OCI-LY3 (cell line): ENCODE results near the gene TBXT.

Source experiments
- H2AFZ ChIP-seq: fragments of 200-600, 300-600 bp; shearing (Covaris generic); 2 replicates; pipeline ENCODE4 v1.6.0; 2014; ENCODE audit warnings: antibody characterized with exemption, low read depth, low read length
- H3K27ac ChIP-seq: fragments of 200-600, 300-600 bp; sonication (generic); 2 replicates; pipeline ENCODE4 v1.5.1; 2014; ENCODE audit warnings: mild to moderate bottlenecking, low read length, moderate library complexity, mixed read lengths
- H3K27me3 ChIP-seq: fragments of 200-600, 300-600 bp; sonication (generic); 2 replicates; pipeline ENCODE4 v1.6.1; 2014; ENCODE audit warnings: low read depth, low read length, mixed read lengths
- H3K36me3 ChIP-seq: fragments of 200-600, 300-600 bp; sonication (generic); replicated peaks from 2 replicates; pipeline ENCODE3; 2014; ENCODE audit warnings: low read depth, low read length, mixed read lengths
- H3K4me1 ChIP-seq: fragments of 300-600, 200-600 bp; sonication (generic); 2 replicates; pipeline ENCODE4 v1.6.1; 2014; ENCODE audit warnings: low read length, mixed read lengths
- H3K4me2 ChIP-seq: fragments of 200-600, 300-600 bp; sonication (generic); 2 replicates; pipeline ENCODE4 v1.6.1; 2014; ENCODE audit warnings: low read length, mixed read lengths
- H3K4me3 ChIP-seq: fragments of 300-600, 200-600 bp; sonication (generic); 2 replicates; pipeline ENCODE4 v1.5.1; 2014; ENCODE audit warnings: antibody characterized with exemption, mild to moderate bottlenecking, low read length, moderate library complexity
- H3K79me2 ChIP-seq: fragments of 300-600, 200-600 bp; shearing (Covaris generic); 2 replicates; pipeline ENCODE4 v1.6.1; 2014; ENCODE audit warnings: mild to moderate bottlenecking, low read length, mixed read lengths
- H3K9ac ChIP-seq: fragments of 300-600, 200-600 bp; shearing (Covaris generic); 2 replicates; pipeline ENCODE4 v1.6.0; 2014; ENCODE audit warnings: mild to moderate bottlenecking, low read length, moderate library complexity
- H3K9me3 ChIP-seq: fragments of 200-600, 300-600 bp; shearing (Covaris generic); 2 replicates; pipeline ENCODE4 v1.6.1; 2014; ENCODE audit warnings: low read length, mixed read lengths; ENCODE audit not compliant: insufficient read depth
- H4K20me1 ChIP-seq: fragments of 200-600, 300-600 bp; sonication (generic); 2 replicates; pipeline ENCODE4 v1.6.1; 2016; ENCODE audit warnings: low read length, mixed read lengths; ENCODE audit not compliant: insufficient read depth
- EZH2phosphoT487 ChIP-seq: fragments of 200-600 bp; shearing (Covaris generic); IDR thresholded peaks from 2 replicates; pipeline ENCODE4 v1.6.1; 2018; ENCODE audit warnings: antibody characterized with exemption, mixed run types, low read depth
- TF ChIP-seq, protein P1 (sequence below): fragments of 200-600, 300-600 bp; sonication (generic); IDR thresholded peaks from 2 replicates; pipeline ENCODE4 v1.5.1; 2014; ENCODE audit warnings: antibody characterized with exemption, low read length, low read depth

TBXT gene

DNA sequence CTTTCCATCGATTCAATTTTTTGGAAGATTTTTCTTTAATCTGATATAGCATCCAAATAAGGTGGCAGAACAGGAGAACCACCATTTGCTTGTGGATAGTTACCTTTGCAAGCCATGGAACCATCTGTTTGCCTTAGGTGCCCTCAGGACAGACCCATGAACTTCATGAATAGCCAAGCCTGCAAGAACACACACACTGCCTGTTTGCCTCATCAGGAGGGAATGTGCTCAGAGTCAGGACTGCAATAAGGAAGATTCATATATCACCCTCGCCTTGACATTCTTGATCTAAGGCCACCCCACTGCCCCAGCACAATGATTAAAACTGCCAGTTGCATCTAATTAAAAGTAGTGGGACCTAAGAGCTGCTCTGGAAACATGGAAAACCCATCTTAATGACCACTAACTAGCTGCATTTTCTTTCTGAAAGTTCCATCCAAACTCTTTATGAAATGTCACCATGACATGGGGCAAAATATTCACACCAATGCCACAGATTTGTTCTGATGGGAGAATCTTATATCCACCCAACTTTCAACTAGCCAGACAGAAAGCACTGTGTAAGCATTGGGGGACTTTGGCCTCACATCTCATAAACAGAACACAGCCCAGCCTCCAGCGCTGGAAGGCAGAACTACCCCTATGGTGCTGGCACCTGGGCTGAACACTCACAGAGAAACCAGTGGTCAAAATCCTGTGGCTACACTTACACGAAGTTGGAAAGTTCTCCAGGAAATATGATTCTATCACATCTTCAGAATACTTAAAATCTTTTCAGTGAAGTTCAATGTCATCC lies 48.3 kb downstream of the TBXT start:
- Histone ChIP-seq H3K4me1 (no peaks in the 10 kb centered on the region), H3K27me3 (no peaks in the 10 kb centered on the region), H2AFZ (no peak overlapping the region), H3K4me3 (no peak overlapping the region), H3K27ac (no peak overlapping the region), H3K36me3 (no peaks in the 10 kb centered on the region), H3K4me2 (no peak overlapping the region), H3K79me2 (no peaks in the 10 kb centered on the region), H3K9me3 (no peaks in the 10 kb centered on the region), H4K20me1 (no peaks in the 10 kb centered on the region), H3K9ac (no peak overlapping the region)
- TF ChIP-seq EZH2phosphoT487, result no peak
- TF ChIP-seq, protein P1, sequence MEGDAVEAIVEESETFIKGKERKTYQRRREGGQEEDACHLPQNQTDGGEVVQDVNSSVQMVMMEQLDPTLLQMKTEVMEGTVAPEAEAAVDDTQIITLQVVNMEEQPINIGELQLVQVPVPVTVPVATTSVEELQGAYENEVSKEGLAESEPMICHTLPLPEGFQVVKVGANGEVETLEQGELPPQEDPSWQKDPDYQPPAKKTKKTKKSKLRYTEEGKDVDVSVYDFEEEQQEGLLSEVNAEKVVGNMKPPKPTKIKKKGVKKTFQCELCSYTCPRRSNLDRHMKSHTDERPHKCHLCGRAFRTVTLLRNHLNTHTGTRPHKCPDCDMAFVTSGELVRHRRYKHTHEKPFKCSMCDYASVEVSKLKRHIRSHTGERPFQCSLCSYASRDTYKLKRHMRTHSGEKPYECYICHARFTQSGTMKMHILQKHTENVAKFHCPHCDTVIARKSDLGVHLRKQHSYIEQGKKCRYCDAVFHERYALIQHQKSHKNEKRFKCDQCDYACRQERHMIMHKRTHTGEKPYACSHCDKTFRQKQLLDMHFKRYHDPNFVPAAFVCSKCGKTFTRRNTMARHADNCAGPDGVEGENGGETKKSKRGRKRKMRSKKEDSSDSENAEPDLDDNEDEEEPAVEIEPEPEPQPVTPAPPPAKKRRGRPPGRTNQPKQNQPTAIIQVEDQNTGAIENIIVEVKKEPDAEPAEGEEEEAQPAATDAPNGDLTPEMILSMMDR, result no peak

DNA sequence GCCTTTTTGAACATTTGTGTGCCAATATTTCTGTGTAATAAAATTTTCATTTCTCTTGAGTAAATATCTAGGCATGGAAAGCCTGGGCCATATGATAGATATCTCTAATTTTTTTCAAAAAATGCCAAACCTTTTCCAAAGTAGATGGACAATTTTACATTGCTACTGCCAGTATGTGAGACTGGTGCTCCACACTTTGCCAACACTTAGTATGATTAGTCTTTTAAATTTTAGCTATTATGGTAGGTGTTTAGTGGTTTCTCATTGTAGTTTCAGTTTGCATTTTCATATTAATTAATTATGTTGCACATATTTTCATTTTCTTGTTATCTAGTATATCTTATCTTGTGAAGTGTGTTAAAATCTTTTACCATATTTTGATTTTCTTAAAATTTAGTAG lies 52.0 kb downstream of the TBXT start:
- no peaks in the 10 kb centered on the region for H3K9me3 ChIP-seq
- no peak for TF ChIP-seq EZH2phosphoT487
- TF ChIP-seq, protein P1, result no peak
- no peaks in the 10 kb centered on the region for H4K20me1 ChIP-seq
- no peaks in the 10 kb centered on the region for H3K4me1 ChIP-seq
- no peak overlapping the region for H3K4me3 ChIP-seq
- H3K79me2 ChIP-seq, result no peaks in the 10 kb centered on the region
- H2AFZ ChIP-seq, result no peak overlapping the region
- no peak overlapping the region for H3K27ac ChIP-seq
- no peak overlapping the region for H3K9ac ChIP-seq
- no peak overlapping the region for H3K4me2 ChIP-seq
- no peaks in the 10 kb centered on the region for H3K36me3 ChIP-seq
- no peaks in the 10 kb centered on the region for H3K27me3 ChIP-seq

DNA sequence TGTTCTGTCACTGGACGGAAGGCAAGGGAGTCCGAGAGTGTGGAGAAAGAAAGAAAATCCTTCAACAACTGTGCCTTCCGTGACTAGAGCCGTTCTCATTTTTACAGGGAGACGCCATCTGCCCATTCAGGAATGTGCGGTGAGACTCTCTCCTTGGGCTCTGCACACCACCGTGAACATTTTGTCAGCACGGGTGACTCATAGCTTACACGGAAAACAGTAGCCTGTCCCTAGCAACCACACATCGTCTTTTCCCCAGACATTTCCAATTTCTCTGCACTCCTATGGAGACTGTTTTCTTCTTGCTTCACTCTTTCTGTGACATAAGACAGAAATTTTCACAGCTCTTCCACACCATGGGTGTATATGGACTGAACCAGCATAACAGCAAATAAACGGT lies 55.1 kb downstream of the TBXT start:
- no peaks in the 10 kb centered on the region for H3K36me3 ChIP-seq
- no peak overlapping the region for H3K4me2 ChIP-seq
- H2AFZ ChIP-seq, result no peak overlapping the region
- no peak overlapping the region for H3K9ac ChIP-seq
- H4K20me1 ChIP-seq, result no peaks in the 10 kb centered on the region
- H3K27ac ChIP-seq, result no peak overlapping the region
- no peak overlapping the region for H3K4me3 ChIP-seq
- H3K27me3 ChIP-seq, result no peaks in the 10 kb centered on the region; the same call in 1 of the 2 replicates
- H3K4me1 ChIP-seq, result no peaks in the 10 kb centered on the region
- no peaks in the 10 kb centered on the region for H3K9me3 ChIP-seq
- H3K79me2 ChIP-seq, result no peaks in the 10 kb centered on the region
- no peak for TF ChIP-seq EZH2phosphoT487
- TF ChIP-seq, protein P1, result no peak

DNA sequence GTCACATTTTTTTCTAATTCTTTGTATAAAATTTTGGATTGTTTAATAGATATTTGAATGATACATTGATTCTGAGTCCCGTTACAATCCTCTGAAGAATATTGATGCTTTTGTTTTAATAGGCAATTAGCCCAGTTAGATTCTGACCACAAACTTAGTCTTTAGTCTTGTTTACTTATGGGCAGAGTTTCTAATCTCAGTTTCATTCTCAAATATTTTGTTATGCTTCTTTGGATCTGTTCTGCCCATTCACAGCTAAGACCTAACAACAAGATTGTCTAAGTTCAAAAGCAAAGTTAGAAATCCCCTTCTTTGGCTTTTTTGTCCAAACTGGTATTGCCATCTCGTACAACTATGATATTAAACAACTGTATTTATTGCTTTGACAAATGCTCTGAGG lies 58.0 kb downstream of the TBXT start:
- H3K9me3 ChIP-seq, result no peaks in the 10 kb centered on the region
- H3K27ac ChIP-seq, result no peak overlapping the region
- no peaks in the 10 kb centered on the region for H3K36me3 ChIP-seq
- no peak overlapping the region for H2AFZ ChIP-seq
- no peaks in the 10 kb centered on the region for H4K20me1 ChIP-seq
- no peak overlapping the region for H3K9ac ChIP-seq
- TF ChIP-seq, protein P1, result no peak
- H3K27me3 ChIP-seq, result no peaks in the 10 kb centered on the region; the same call in 1 of the 2 replicates
- no peaks in the 10 kb centered on the region for H3K4me1 ChIP-seq
- no peaks in the 10 kb centered on the region for H3K79me2 ChIP-seq
- H3K4me2 ChIP-seq, result no peak overlapping the region
- no peak overlapping the region for H3K4me3 ChIP-seq
